ENCODE results near the gene RHOC. TPM values are rescaled to one million over a fixed set of nuclear protein-coding genes. Genes with fewer than 3 reads are reported as not detected.
"Not testable (repeated sequence)": the region's sequence is repeated elsewhere in the genome, so short reads cannot be mapped to it uniquely, and the experiment has no call there.

The RHOC gene
- 10 to 100 TPM; 62.4 to 81.8 TPM for total RNA-seq

GRCh38 chr1:112706505-112707220, at the start of gene RHOC:
TSS of gene RHOC (minus strand) at chr1:112707127. CDS start at chr1:112703799, 3,328 bp downstream.
- Mint-ChIP-seq H3K36me3 (peaks cover 6 to 9% of the 10 kb centered on the region in 2 donors), H3K9me3 (no peaks in the 10 kb centered on the region), H3K27ac (peak within 1 kb of the TSS in 1 of 2 donors; percentile 86)
- DNase-seq (ENCODE audit: low spot score in 2 of 2) (peak; percentile 59 to 69), ATAC-seq (peak; percentile 36 to 77)

GRCh38 chr1:112754116-112754628, 47.2 kb upstream of the RHOC start:
- peaks cover 5 to 12% of the 10 kb centered on the region in 2 donors for H3K9me3 Mint-ChIP-seq
- ATAC-seq, result no peak
- H3K27ac Mint-ChIP-seq, result no peak overlapping the region
- no peak for DNase-seq (ENCODE audit: low spot score in 2 of 2)
- peaks cover 11 to 17% of the 10 kb centered on the region in 2 donors for H3K36me3 Mint-ChIP-seq

GRCh38 chr1:112748396-112748795, 41.5 kb upstream of the RHOC start:
- Mint-ChIP-seq H3K9me3 (no peaks in the 10 kb centered on the region), H3K36me3 (peaks cover 6 to 13% of the 10 kb centered on the region in 2 donors), H3K27ac (no peak overlapping the region)
- ATAC-seq (no peak), DNase-seq (ENCODE audit: low spot score in 2 of 2) (no peak)

GRCh38 chr1:112744009-112744578, 37.2 kb upstream of the RHOC start:
- peaks cover 1 to 2% of the 10 kb centered on the region in 2 donors for H3K9me3 Mint-ChIP-seq
- H3K27ac Mint-ChIP-seq, result no peak overlapping the region
- H3K36me3 Mint-ChIP-seq, result peaks cover 6 to 16% of the 10 kb centered on the region in 2 donors
- ATAC-seq, result peak in 1 of 2 donors; percentile 35
- no peak for DNase-seq (ENCODE audit: low spot score in 2 of 2)

- peaks cover 6 to 20% of the 10 kb centered on the region in 2 donors for H3K36me3 Mint-ChIP-seq
- no peak for DNase-seq (ENCODE audit: low spot score in 2 of 2)
- peaks cover 4 to 6% of the 10 kb centered on the region in 2 donors for H3K9me3 Mint-ChIP-seq
- no peak overlapping the region for H3K27ac Mint-ChIP-seq
- ATAC-seq, result no peak
These were observed 36.5 kb upstream of the RHOC start for GRCh38 chr1:112743174-112744008.

GRCh38 chr1:112737573-112737972, 30.6 kb upstream of the RHOC start:
- Mint-ChIP-seq H3K27ac (no peak overlapping the region), H3K9me3 (peaks cover 4 to 11% of the 10 kb centered on the region in 2 donors), H3K36me3 (peaks cover 12 to 14% of the 10 kb centered on the region in 2 donors)
- ATAC-seq (no peak), DNase-seq (ENCODE audit: low spot score in 2 of 2) (no peak)

- Mint-ChIP-seq H3K36me3 (peaks cover 12 to 14% of the 10 kb centered on the region in 2 donors), H3K9me3 (peaks cover 4 to 11% of the 10 kb centered on the region in 2 donors), H3K27ac (peak overlapping the region in 1 of 2 donors; percentile 24)
- ATAC-seq (peak; percentile 92 to 96), DNase-seq (ENCODE audit: low spot score in 2 of 2) (no peak)
These were observed 28.8 kb upstream of the RHOC start for GRCh38 chr1:112735752-112736151.

GRCh38 chr1:112731451-112731850, 24.5 kb upstream of the RHOC start:
- no peak overlapping the region for H3K27ac Mint-ChIP-seq
- peaks cover 0 to 5% of the 10 kb centered on the region in 2 donors for H3K9me3 Mint-ChIP-seq
- peaks cover 0 to 9% of the 10 kb centered on the region in 2 donors for H3K36me3 Mint-ChIP-seq
- ATAC-seq (no peak), DNase-seq (ENCODE audit: low spot score in 2 of 2) (no peak)

- Mint-ChIP-seq H3K27ac (no peak overlapping the region), H3K36me3 (peaks cover 0 to 8% of the 10 kb centered on the region in 2 donors), H3K9me3 (peaks cover 0 to 5% of the 10 kb centered on the region in 2 donors)
- no peak for ATAC-seq
- DNase-seq (ENCODE audit: low spot score in 2 of 2), result no peak
These were observed 23.0 kb upstream of the RHOC start for GRCh38 chr1:112729909-112730308.

GRCh38 chr1:112729011-112729410, 22.1 kb upstream of the RHOC start:
- not testable (repeated sequence) for DNase-seq (ENCODE audit: low spot score in 2 of 2); H3K27ac Mint-ChIP-seq; H3K9me3 Mint-ChIP-seq; ATAC-seq; H3K36me3 Mint-ChIP-seq

- not testable (repeated sequence) for ATAC-seq; H3K9me3 Mint-ChIP-seq; DNase-seq (ENCODE audit: low spot score in 2 of 2); H3K27ac Mint-ChIP-seq; H3K36me3 Mint-ChIP-seq
These were observed 21.5 kb upstream of the RHOC start for GRCh38 chr1:112728306-112728971.

- ATAC-seq (peak in 1 of 2 donors; percentile 31), DNase-seq (ENCODE audit: low spot score in 2 of 2) (no peak)
- no peaks in the 10 kb centered on the region for H3K9me3 Mint-ChIP-seq
- no peak overlapping the region for H3K27ac Mint-ChIP-seq
- H3K36me3 Mint-ChIP-seq, result no peaks in the 10 kb centered on the region
These were observed 20.8 kb upstream of the RHOC start for GRCh38 chr1:112727716-112728115.

- not testable (repeated sequence) for ATAC-seq; H3K9me3 Mint-ChIP-seq; H3K27ac Mint-ChIP-seq; H3K36me3 Mint-ChIP-seq; DNase-seq (ENCODE audit: low spot score in 2 of 2)
These were observed 17.3 kb upstream of the RHOC start for GRCh38 chr1:112724240-112724639.

GRCh38 chr1:112723511-112723839, 16.5 kb upstream of the RHOC start:
- H3K27ac Mint-ChIP-seq, result peak overlapping the region in 1 of 2 donors; percentile 12
- ATAC-seq (peak in 1 of 2 donors; percentile 28), DNase-seq (ENCODE audit: low spot score in 2 of 2) (no peak)
- no peaks in the 10 kb centered on the region for H3K9me3 Mint-ChIP-seq
- no peaks in the 10 kb centered on the region for H3K36me3 Mint-ChIP-seq

GRCh38 chr1:112722601-112723510, 15.9 kb upstream of the RHOC start:
- no peak for DNase-seq (ENCODE audit: low spot score in 2 of 2)
- H3K27ac Mint-ChIP-seq, result peak overlapping the region in 1 of 2 donors; percentile 12
- ATAC-seq, result peak; percentile 25 to 47
- no peaks in the 10 kb centered on the region for H3K9me3 Mint-ChIP-seq
- no peaks in the 10 kb centered on the region for H3K36me3 Mint-ChIP-seq

Data from activated naive CD4-positive, alpha-beta T cell treated with anti-CD3 and anti-CD28 coated beads, Interleukin-2, amount 50 U/mL, for 72 hours (primary cell).